ENCODE results near the gene CCDC148.

Gene CCDC148

DNA sequence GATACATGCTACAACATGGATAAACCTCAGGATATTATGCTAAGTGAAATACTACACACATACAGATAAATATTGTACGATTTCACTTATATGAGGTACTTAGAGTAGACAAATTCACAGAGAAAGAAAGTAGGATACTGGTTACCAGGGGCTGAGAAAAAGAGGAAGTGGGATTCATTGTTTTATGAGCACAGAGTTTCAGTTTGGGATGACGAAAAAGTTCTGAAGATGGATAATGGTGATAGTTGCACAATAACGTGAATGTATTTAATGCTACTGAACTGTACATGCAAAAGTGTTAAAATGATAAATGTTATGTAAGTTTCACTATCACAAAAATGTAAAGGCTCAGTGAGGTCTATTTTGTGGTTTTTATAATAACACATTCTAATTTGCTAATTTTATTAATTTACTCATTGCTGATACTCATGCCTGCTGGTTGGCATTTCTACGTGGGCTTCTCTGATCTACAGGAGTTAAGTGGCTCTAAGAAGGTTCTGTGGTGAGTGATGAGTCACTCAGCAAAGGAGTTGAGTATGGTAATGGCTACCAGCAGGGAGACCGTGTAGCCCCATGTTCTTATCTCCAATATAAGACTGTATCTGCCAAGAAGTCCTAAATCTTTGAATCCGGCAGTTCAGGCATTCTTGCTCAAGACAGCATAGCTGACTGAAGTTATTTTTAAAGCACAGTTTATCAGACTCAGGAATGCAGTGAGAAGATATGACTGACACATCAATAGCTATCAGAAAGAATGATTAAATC is 313.8 kb downstream of the CCDC148 start:
- Histone ChIP-seq H3K9me3 (ENCODE audit: low read length) (no peaks in the 10 kb centered on the region), H3K27ac (ENCODE audit: low read depth, low read length) (no peak overlapping the region)

DNA sequence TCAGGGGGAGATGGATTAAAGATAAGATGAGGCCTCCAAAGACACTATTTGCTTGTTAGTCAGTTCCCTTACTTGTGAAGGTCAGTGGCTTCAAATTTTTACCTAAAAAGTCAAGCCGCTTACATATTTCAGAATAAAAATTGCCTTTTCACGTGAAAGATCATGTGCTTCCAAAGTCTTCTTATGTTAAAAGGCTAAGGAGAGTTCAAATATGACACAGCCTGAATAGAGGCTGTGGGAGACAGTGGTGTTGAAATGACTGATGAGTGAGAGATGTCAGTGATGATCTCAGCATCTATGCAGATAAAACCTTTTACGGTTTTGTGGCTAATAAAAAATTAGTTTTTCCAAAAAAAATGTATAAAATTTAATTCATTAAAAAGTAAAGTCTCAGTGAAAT is 314.4 kb downstream of the CCDC148 start:
- no peaks in the 10 kb centered on the region for H3K27me3 ChIP-seq (ENCODE audit: control insufficient read depth in 1 of 2, insufficient read depth in 2 of 2, low read length in 2 of 2)
- no peaks in the 10 kb centered on the region for H3K9me3 ChIP-seq (ENCODE audit: low read length)
- H3K4me3 ChIP-seq (ENCODE audit: low read depth in 1 of 2, low read length in 2 of 2), result no peak overlapping the region
- no peak overlapping the region for H3K9ac ChIP-seq (ENCODE audit: low read length)
- H3K36me3 ChIP-seq (ENCODE audit: insufficient read depth, low read length), result no peaks in the 10 kb centered on the region
- H3K27ac ChIP-seq (ENCODE audit: low read depth, low read length), result no peak overlapping the region
- no peaks in the 10 kb centered on the region for H3K4me1 ChIP-seq (ENCODE audit: insufficient read depth, low read length)

More for the DNA sequence above, 313.8 kb downstream of the CCDC148 start:
- Histone ChIP-seq H3K9ac (ENCODE audit: low read length) (no peak overlapping the region), H3K4me1 (ENCODE audit: insufficient read depth, low read length) (no peaks in the 10 kb centered on the region), H3K36me3 (ENCODE audit: insufficient read depth, low read length) (no peaks in the 10 kb centered on the region), H3K4me3 (ENCODE audit: low read depth in 1 of 2, low read length in 2 of 2) (no peak overlapping the region), H3K27me3 (ENCODE audit: control insufficient read depth in 1 of 2, insufficient read depth in 2 of 2, low read length in 2 of 2) (no peaks in the 10 kb centered on the region)

GRCh38 chr2:158140201-158140600 is 316.4 kb downstream of the CCDC148 start:
- H3K9me3 ChIP-seq (ENCODE audit: low read length), result no peaks in the 10 kb centered on the region

DNA sequence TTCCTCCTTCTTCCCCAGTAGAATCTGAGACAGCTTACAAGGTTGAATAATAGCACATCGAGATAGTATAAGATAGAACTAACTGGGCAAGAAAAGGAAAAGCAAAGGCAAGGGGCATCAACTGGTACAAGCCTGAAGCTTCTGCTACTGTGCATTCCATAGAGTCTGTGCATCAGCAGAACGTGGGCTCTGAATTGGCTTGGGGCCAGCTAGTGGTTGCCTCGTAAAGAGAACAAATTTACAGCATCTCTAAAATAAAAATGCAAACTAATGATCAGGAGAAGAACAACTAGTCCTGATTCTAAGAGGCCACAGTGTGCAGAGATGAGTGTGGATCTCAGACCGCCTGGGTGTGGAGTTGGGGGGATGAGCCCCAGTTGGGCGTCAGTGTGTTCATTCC is 318.3 kb downstream of the CCDC148 start:
- H3K36me3 ChIP-seq (ENCODE audit: insufficient read depth, low read length), result no peaks in the 10 kb centered on the region
- H3K9me3 ChIP-seq (ENCODE audit: low read length), result no peaks in the 10 kb centered on the region
- H3K4me3 ChIP-seq (ENCODE audit: low read depth in 1 of 2, low read length in 2 of 2), result no peak overlapping the region
- no peaks in the 10 kb centered on the region for H3K4me1 ChIP-seq (ENCODE audit: insufficient read depth, low read length)
- no peak overlapping the region for H3K27ac ChIP-seq (ENCODE audit: low read depth, low read length)
- no peaks in the 10 kb centered on the region for H3K27me3 ChIP-seq (ENCODE audit: control insufficient read depth in 1 of 2, insufficient read depth in 2 of 2, low read length in 2 of 2)
- H3K9ac ChIP-seq (ENCODE audit: low read length), result no peak overlapping the region

More at GRCh38 chr2:158140201-158140600, 316.4 kb downstream of the CCDC148 start:
- no peaks in the 10 kb centered on the region for H3K36me3 ChIP-seq (ENCODE audit: insufficient read depth, low read length)
- H3K27ac ChIP-seq (ENCODE audit: low read depth, low read length), result no peak overlapping the region
- no peak overlapping the region for H3K9ac ChIP-seq (ENCODE audit: low read length)
- no peaks in the 10 kb centered on the region for H3K27me3 ChIP-seq (ENCODE audit: control insufficient read depth in 1 of 2, insufficient read depth in 2 of 2, low read length in 2 of 2)
- no peak overlapping the region for H3K4me3 ChIP-seq (ENCODE audit: low read depth in 1 of 2, low read length in 2 of 2)
- no peaks in the 10 kb centered on the region for H3K4me1 ChIP-seq (ENCODE audit: insufficient read depth, low read length)

- Histone ChIP-seq H3K27ac (ENCODE audit: low read depth, low read length) (no peak overlapping the region), H3K4me1 (ENCODE audit: insufficient read depth, low read length) (no peaks in the 10 kb centered on the region), H3K36me3 (ENCODE audit: insufficient read depth, low read length) (no peaks in the 10 kb centered on the region)
These were observed 321.5 kb downstream of the CCDC148 start for GRCh38 chr2:158135096-158135495.

GRCh38 chr2:158134655-158135054 is 321.9 kb downstream of the CCDC148 start:
- Histone ChIP-seq H3K27ac (ENCODE audit: low read depth, low read length) (no peak overlapping the region), H3K9ac (ENCODE audit: low read length) (no peak overlapping the region)

More at GRCh38 chr2:158135096-158135495, 321.5 kb downstream of the CCDC148 start:
- Histone ChIP-seq H3K4me3 (ENCODE audit: low read depth in 1 of 2, low read length in 2 of 2) (no peak overlapping the region), H3K9ac (ENCODE audit: low read length) (no peak overlapping the region), H3K27me3 (ENCODE audit: control insufficient read depth in 1 of 2, insufficient read depth in 2 of 2, low read length in 2 of 2) (no peaks in the 10 kb centered on the region), H3K9me3 (ENCODE audit: low read length) (no peaks in the 10 kb centered on the region)

DNA sequence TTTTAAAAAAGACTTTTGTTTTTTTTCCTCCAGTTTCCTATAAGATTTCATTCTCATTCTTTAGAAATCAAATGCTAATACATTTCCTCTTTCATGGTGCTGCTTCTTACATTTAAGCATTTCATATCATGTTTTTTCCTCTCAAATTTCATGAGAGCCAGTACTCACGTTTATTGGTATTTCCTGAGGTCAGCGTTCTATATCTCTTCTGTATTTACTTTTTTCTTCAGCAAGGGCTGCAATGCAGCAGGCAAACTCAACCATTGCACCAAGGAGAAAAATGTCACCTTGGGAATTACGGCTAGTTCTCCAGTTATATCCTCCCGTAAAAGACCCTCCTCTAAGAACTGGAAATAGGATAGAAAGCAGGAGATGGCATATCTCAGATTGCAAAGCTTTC is 322.5 kb downstream of the CCDC148 start:
- Histone ChIP-seq H3K27ac (ENCODE audit: low read depth, low read length) (no peak overlapping the region), H3K4me3 (ENCODE audit: low read depth in 1 of 2, low read length in 2 of 2) (no peak overlapping the region), H3K9ac (ENCODE audit: low read length) (no peak overlapping the region), H3K36me3 (ENCODE audit: insufficient read depth, low read length) (no peaks in the 10 kb centered on the region), H3K9me3 (ENCODE audit: low read length) (no peaks in the 10 kb centered on the region), H3K4me1 (ENCODE audit: insufficient read depth, low read length) (no peaks in the 10 kb centered on the region), H3K27me3 (ENCODE audit: control insufficient read depth in 1 of 2, insufficient read depth in 2 of 2, low read length in 2 of 2) (no peaks in the 10 kb centered on the region)

More at GRCh38 chr2:158134655-158135054, 321.9 kb downstream of the CCDC148 start:
- no peak overlapping the region for H3K4me3 ChIP-seq (ENCODE audit: low read depth in 1 of 2, low read length in 2 of 2)
- no peaks in the 10 kb centered on the region for H3K27me3 ChIP-seq (ENCODE audit: control insufficient read depth in 1 of 2, insufficient read depth in 2 of 2, low read length in 2 of 2)
- H3K9me3 ChIP-seq (ENCODE audit: low read length), result no peaks in the 10 kb centered on the region
- no peaks in the 10 kb centered on the region for H3K4me1 ChIP-seq (ENCODE audit: insufficient read depth, low read length)
- no peaks in the 10 kb centered on the region for H3K36me3 ChIP-seq (ENCODE audit: insufficient read depth, low read length)

- H3K4me3 ChIP-seq (ENCODE audit: low read depth in 1 of 2, low read length in 2 of 2), result no peak overlapping the region
- H3K9ac ChIP-seq (ENCODE audit: low read length), result no peak overlapping the region
- no peaks in the 10 kb centered on the region for H3K4me1 ChIP-seq (ENCODE audit: insufficient read depth, low read length)
- H3K9me3 ChIP-seq (ENCODE audit: low read length), result no peaks in the 10 kb centered on the region
- no peaks in the 10 kb centered on the region for H3K27me3 ChIP-seq (ENCODE audit: control insufficient read depth in 1 of 2, insufficient read depth in 2 of 2, low read length in 2 of 2)
- no peaks in the 10 kb centered on the region for H3K36me3 ChIP-seq (ENCODE audit: insufficient read depth, low read length)
- H3K27ac ChIP-seq (ENCODE audit: low read depth, low read length), result no peak overlapping the region
These were observed 324.5 kb downstream of the CCDC148 start for GRCh38 chr2:158131919-158132566.

DNA sequence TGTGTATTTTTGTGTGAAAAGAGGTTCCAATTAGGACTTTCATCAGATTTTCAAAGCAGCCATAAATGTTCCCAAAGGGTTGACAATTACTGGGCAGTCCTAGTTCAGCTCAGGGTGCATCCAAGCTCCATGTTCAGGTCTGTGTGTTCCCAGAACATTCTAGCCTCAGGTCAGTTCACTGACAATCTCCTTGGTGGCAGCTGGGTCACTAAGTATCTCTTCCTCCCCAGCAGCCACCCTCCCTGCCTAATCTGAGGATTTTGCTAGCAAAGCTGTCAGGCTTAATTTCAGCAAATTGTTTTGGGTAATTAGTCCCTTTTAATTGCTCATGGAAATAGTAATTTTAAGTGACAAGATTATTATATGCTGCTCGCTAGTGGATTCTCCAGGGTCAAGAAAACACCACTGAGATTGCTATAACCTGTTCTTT is 325.1 kb downstream of the CCDC148 start:
- no peak overlapping the region for H3K4me3 ChIP-seq (ENCODE audit: low read depth in 1 of 2, low read length in 2 of 2)
- H3K9me3 ChIP-seq (ENCODE audit: low read length), result no peaks in the 10 kb centered on the region
- no peak overlapping the region for H3K9ac ChIP-seq (ENCODE audit: low read length)
- H3K27me3 ChIP-seq (ENCODE audit: control insufficient read depth in 1 of 2, insufficient read depth in 2 of 2, low read length in 2 of 2), result no peaks in the 10 kb centered on the region
- H3K36me3 ChIP-seq (ENCODE audit: insufficient read depth, low read length), result no peaks in the 10 kb centered on the region
- H3K4me1 ChIP-seq (ENCODE audit: insufficient read depth, low read length), result no peaks in the 10 kb centered on the region
- no peak overlapping the region for H3K27ac ChIP-seq (ENCODE audit: low read depth, low read length)

DNA sequence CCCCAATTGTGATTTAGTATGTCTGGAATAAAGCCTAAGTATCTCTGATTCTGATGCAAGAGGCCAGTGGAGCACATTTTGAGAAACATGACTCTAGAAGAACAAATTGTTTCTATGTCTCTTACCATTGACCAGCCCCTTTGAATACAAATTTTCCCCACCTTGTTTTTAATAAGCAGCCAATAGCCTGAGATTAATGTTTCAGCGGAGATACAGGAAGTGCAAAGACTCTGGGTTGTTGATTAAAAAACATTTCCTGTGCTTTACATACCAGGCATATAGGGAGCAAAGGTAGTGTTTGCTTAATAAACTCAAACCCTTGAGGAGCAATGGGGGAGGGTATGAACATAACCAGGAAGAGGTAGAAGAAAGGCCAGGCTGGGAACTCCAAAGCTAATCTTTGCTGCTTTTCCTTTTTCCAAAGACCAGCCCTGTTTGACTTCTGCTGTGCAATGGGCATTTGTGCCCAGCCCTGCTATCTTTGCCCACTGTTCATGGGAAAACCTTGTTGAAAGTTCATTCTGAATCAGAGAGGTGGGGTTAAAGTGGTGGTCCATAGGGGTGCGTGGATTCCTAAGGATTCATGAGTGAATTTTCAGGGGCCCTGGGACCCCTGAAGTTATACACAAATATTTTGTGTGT is 325.6 kb downstream of the CCDC148 start:
- no peaks in the 10 kb centered on the region for H3K9me3 ChIP-seq (ENCODE audit: low read length)
- H3K9ac ChIP-seq (ENCODE audit: low read length), result no peak overlapping the region
- no peaks in the 10 kb centered on the region for H3K36me3 ChIP-seq (ENCODE audit: insufficient read depth, low read length)
- no peaks in the 10 kb centered on the region for H3K27me3 ChIP-seq (ENCODE audit: control insufficient read depth in 1 of 2, insufficient read depth in 2 of 2, low read length in 2 of 2)
- H3K4me3 ChIP-seq (ENCODE audit: low read depth in 1 of 2, low read length in 2 of 2), result no peak overlapping the region
- H3K27ac ChIP-seq (ENCODE audit: low read depth, low read length), result no peak overlapping the region
- H3K4me1 ChIP-seq (ENCODE audit: insufficient read depth, low read length), result no peaks in the 10 kb centered on the region

DNA sequence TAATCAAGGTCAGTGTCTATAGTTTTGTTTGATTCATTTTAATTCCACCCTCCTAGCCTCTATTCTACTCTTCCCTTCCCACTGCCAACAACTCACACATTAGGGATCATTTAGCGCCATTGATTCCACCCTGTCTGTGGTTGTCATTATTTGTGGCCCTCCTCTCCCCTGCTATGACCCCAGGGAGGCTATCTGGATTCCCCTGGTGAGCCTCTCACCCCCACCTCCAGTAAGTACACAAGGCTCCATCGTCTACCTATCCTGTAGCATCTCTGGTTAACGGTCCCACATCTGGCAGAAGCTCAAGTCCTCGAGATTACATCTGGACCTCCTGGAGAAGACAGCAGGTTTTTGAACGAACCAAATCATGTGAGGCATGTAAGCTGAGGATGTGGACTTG is 327.5 kb downstream of the CCDC148 start:
- Histone ChIP-seq H3K4me1 (ENCODE audit: insufficient read depth, low read length) (no peaks in the 10 kb centered on the region), H3K36me3 (ENCODE audit: insufficient read depth, low read length) (no peaks in the 10 kb centered on the region), H3K27ac (ENCODE audit: low read depth, low read length) (no peak overlapping the region), H3K9me3 (ENCODE audit: low read length) (no peaks in the 10 kb centered on the region), H3K27me3 (ENCODE audit: control insufficient read depth in 1 of 2, insufficient read depth in 2 of 2, low read length in 2 of 2) (no peaks in the 10 kb centered on the region), H3K9ac (ENCODE audit: low read length) (no peak overlapping the region), H3K4me3 (ENCODE audit: low read depth in 1 of 2, low read length in 2 of 2) (no peak overlapping the region)

Measured in muscle layer of colon (tissue), 2 donors.